T-cell (primary cell): Measurements from ENCODE around the gene SPINK13. TPM values are rescaled to one million over a fixed set of nuclear protein-coding genes. Genes with fewer than 3 reads are reported as not detected.

Source experiments
- ATAC-seq, 4 experiments: fragments of 200-7000 bp in 3 of 4; fragments of 150-1000 bp in 1 of 4; cut with Tn5 transposase; replicated peaks in 1 of 4; 1 replicate in 3 of 4; 2 replicates in 1 of 4; pipeline ENCODE4 v1.10.0; 2021; ENCODE audit warnings: moderate library complexity in 3 of 4, mild to moderate bottlenecking in 2 of 4, moderate number of reproducible peaks in 1 of 4
- CTCF ChIA-PET, 2 donors: fragments of 300-600 bp; sonication (Branson Sonifier 250); formaldehyde crosslinking; loops; one replicate each; lab custom pipeline; 2022; ENCODE audit warnings: antibody characterized with exemption in 2 of 2; lab: Charles Lee
- POLR2A ChIA-PET, 2 donors: fragments of 300-600 bp; sonication (Branson Sonifier 250); formaldehyde crosslinking; loops; one replicate each; lab custom pipeline; 2022; ENCODE audit warnings: antibody characterized with exemption in 2 of 2; lab: Charles Lee
- DNase-seq, 35 experiments: peaks; one replicate each; pipeline versions ENCODE4 v3.0.0 to v3.0.0-alpha.2; 2013 to 2023
- H3K27ac ChIP-seq: one replicate; pipeline ENCODE4 v1.5.1; 2013; ENCODE audit warnings: low read length
- H3K27me3 ChIP-seq, 2 experiments: replicated peaks in 1 of 2; 1 replicate in 1 of 2; 2 replicates in 1 of 2; pipeline versions ENCODE4 v1.6.1 to v1.7.0; 2013; ENCODE audit warnings: low read length in 1 of 2, mixed read lengths in 1 of 2; ENCODE audit not compliant: control insufficient read depth in 2 of 2, insufficient read depth in 2 of 2; ENCODE audit errors: extremely low read depth in 1 of 2
- H3K36me3 ChIP-seq, 2 donors: 1 replicate in 1 of 2; 2 replicates in 1 of 2; pipeline versions ENCODE4 v1.6.1 to v1.7.0; 2013; ENCODE audit warnings: low read length in 1 of 2; ENCODE audit not compliant: control insufficient read depth in 2 of 2, insufficient read depth in 1 of 2; ENCODE audit errors: extremely low read depth in 1 of 2
- H3K4me1 ChIP-seq, 2 experiments: 1 replicate in 1 of 2; 2 replicates in 1 of 2; pipeline versions ENCODE4 v1.6.1 to v1.7.0; 2013; ENCODE audit warnings: low read length in 2 of 2, mixed read lengths in 1 of 2; ENCODE audit not compliant: insufficient read depth in 2 of 2, control insufficient read depth in 1 of 2; ENCODE audit errors: extremely low read depth in 1 of 2
- H3K4me3 ChIP-seq, 2 donors: 1 replicate in 1 of 2; 2 replicates in 1 of 2; pipeline versions ENCODE4 v1.5.1 to v1.7.0; 2013; ENCODE audit warnings: mild to moderate bottlenecking in 2 of 2, low read length in 1 of 2, moderate library complexity in 1 of 2; ENCODE audit not compliant: control insufficient read depth in 1 of 2; ENCODE audit errors: extremely low read depth in 1 of 2
- H3K9me3 ChIP-seq: 2 replicates; pipeline ENCODE4 v1.7.0; 2013
- H3K27ac Mint-ChIP-seq, 2 donors: one replicate each; pipeline ENCODE4 v1.8.0; 2020 to 2021; ENCODE audit warnings: mild to moderate bottlenecking in 2 of 2, mixed read lengths in 2 of 2
- H3K27me3 Mint-ChIP-seq, 2 donors: one replicate each; pipeline ENCODE4 v1.8.0; 2021 to 2022; ENCODE audit warnings: mixed read lengths in 2 of 2
- H3K36me3 Mint-ChIP-seq: one replicate; pipeline ENCODE4 v1.8.0; 2021; ENCODE audit warnings: mixed read lengths
- H3K4me1 Mint-ChIP-seq, 3 donors: one replicate each; pipeline ENCODE4 v1.8.0; 2020 to 2022; ENCODE audit warnings: mixed read lengths in 3 of 3, mild to moderate bottlenecking in 1 of 3
- H3K4me3 Mint-ChIP-seq, 3 donors: one replicate each; pipeline ENCODE4 v1.8.0; 2020 to 2022; ENCODE audit warnings: mild to moderate bottlenecking in 3 of 3, mixed read lengths in 3 of 3, moderate library complexity in 3 of 3
- H3K9me3 Mint-ChIP-seq, 3 donors: one replicate each; pipeline ENCODE4 v1.8.0; 2020 to 2022; ENCODE audit warnings: mixed read lengths in 3 of 3
- WGBS: methylation state at CpG from one replicate; pipeline ENCODE4 v1.1.5; 2013; ENCODE audit warnings: missing lambda C conversion rate; ENCODE audit not compliant: insufficient coverage; 5-methylcytosine and 5-hydroxymethylcytosine counted together
- total RNA-seq, 35 experiments: library from RNA in 6 of 35; stranded (reverse) in 6 of 35; fragments of 120-200 nt in 1 of 35; gene quantifications; one replicate each; pipeline versions ENCODE4 v1.2.1 to v1.2.4 and lab custom pipeline; 2013 to 2026

The SPINK13 gene
- total RNA-seq, 5 donors from 2014 or later (not counting 1 experiment from before 2014, with no cell fraction given) = not detected

GRCh38 chr5:148237785-148238417 is 30.7 kb upstream of the SPINK13 start:
- ChIA-PET POLR2A (no interaction called here), CTCF (no interaction called here)
- Histone ChIP-seq H3K27ac (no peak overlapping the region), H3K9me3 (no peaks in the 10 kb centered on the region), H3K36me3 (no peaks in the 10 kb centered on the region), H3K27me3 (no peaks in the 10 kb centered on the region), H3K4me3 (no peak overlapping the region), H3K4me1 (no peaks in the 10 kb centered on the region)
- no peaks in the 10 kb centered on the region for H3K36me3 Mint-ChIP-seq
- DNase-seq (no peak), ATAC-seq (no peak)
- H3K27me3 Mint-ChIP-seq = peaks cover 0 to 2% of the 10 kb centered on the region in 2 donors
- H3K9me3 Mint-ChIP-seq = peaks cover 0 to 2% (median 0%) of the 10 kb centered on the region in 3 donors
- WGBS = no CpG with 5 or more reads among the region's 4 CpGs
- H3K4me1 Mint-ChIP-seq = no peaks in the 10 kb centered on the region
- no peak overlapping the region for H3K4me3 Mint-ChIP-seq
- H3K27ac Mint-ChIP-seq = no peak overlapping the region

- Mint-ChIP-seq H3K27ac (no peak within 1 kb of the TSS), H3K36me3 (no peaks in the 10 kb centered on the region), H3K27me3 (peaks cover 0 to 2% of the 10 kb centered on the region in 2 donors), H3K4me1 (no peaks in the 10 kb centered on the region), H3K9me3 (peaks cover 0 to 2% (median 0%) of the 10 kb centered on the region in 3 donors), H3K4me3 (no peak within 1 kb of the TSS)
- no CpG with 5 or more reads among the region's 2 CpGs for WGBS
- H3K4me1 ChIP-seq = no peaks in the 10 kb centered on the region
- POLR2A ChIA-PET = no interaction called here
- H3K9me3 ChIP-seq = no peaks in the 10 kb centered on the region
- H3K27ac ChIP-seq = no peak within 1 kb of the TSS
- ATAC-seq = no peak
- H3K4me3 ChIP-seq = no peak within 1 kb of the TSS
- no peak for DNase-seq
- H3K36me3 ChIP-seq = no peaks in the 10 kb centered on the region
- CTCF ChIA-PET = no interaction called here
- H3K27me3 ChIP-seq = no peaks in the 10 kb centered on the region
These were observed 30.2 kb upstream of the SPINK13 start, which contains the start of gene MARCOL for GRCh38 chr5:148238418-148238794. Gene MARCOL, plus strand, starts transcription at chr5:148238525. Its CDS starts 73 bp downstream, at chr5:148238598.

GRCh38 chr5:148248894-148249293 is 19.7 kb upstream of the SPINK13 start:
- CTCF ChIA-PET = no interaction called here
- no peak overlapping the region for H3K27ac Mint-ChIP-seq
- Histone ChIP-seq H3K4me3 (no peak overlapping the region), H3K4me1 (no peaks in the 10 kb centered on the region), H3K36me3 (no peaks in the 10 kb centered on the region), H3K9me3 (no peaks in the 10 kb centered on the region), H3K27me3 (peaks cover 0 to 4% of the 10 kb centered on the region in 2 experiments), H3K27ac (no peak overlapping the region)
- H3K36me3 Mint-ChIP-seq = no peaks in the 10 kb centered on the region
- no CpG with 5 or more reads among the region's 2 CpGs for WGBS
- no peaks in the 10 kb centered on the region for H3K4me1 Mint-ChIP-seq
- POLR2A ChIA-PET = no interaction called here
- H3K9me3 Mint-ChIP-seq = peaks cover 0 to 8% (median 0%) of the 10 kb centered on the region in 3 donors
- ATAC-seq (no peak), DNase-seq (no peak)
- no peak overlapping the region for H3K4me3 Mint-ChIP-seq
- H3K27me3 Mint-ChIP-seq = peaks cover 0 to 5% of the 10 kb centered on the region in 2 donors

GRCh38 chr5:148255456-148255855 is 13.1 kb upstream of the SPINK13 start:
- Histone ChIP-seq H3K4me3 (no peak overlapping the region), H3K9me3 (peaks cover 2% of the 10 kb centered on the region), H3K36me3 (no peaks in the 10 kb centered on the region), H3K27me3 (no peaks in the 10 kb centered on the region), H3K27ac (no peak overlapping the region), H3K4me1 (no peaks in the 10 kb centered on the region)
- ChIA-PET POLR2A (no interaction called here), CTCF (no interaction called here)
- ATAC-seq (no peak), DNase-seq (no peak)
- Mint-ChIP-seq H3K9me3 (peaks cover 13 to 34% (median 25%) of the 10 kb centered on the region in 3 donors), H3K27me3 (no peaks in the 10 kb centered on the region), H3K36me3 (no peaks in the 10 kb centered on the region), H3K27ac (no peak overlapping the region), H3K4me3 (no peak overlapping the region), H3K4me1 (no peaks in the 10 kb centered on the region)

GRCh38 chr5:148259288-148259687 is 9.3 kb upstream of the SPINK13 start:
- Histone ChIP-seq H3K4me1 (no peaks in the 10 kb centered on the region), H3K4me3 (no peak overlapping the region), H3K27me3 (no peaks in the 10 kb centered on the region), H3K9me3 (peaks cover 2% of the 10 kb centered on the region), H3K27ac (no peak overlapping the region), H3K36me3 (no peaks in the 10 kb centered on the region)
- no peak overlapping the region for H3K4me3 Mint-ChIP-seq
- H3K27me3 Mint-ChIP-seq = no peaks in the 10 kb centered on the region
- H3K4me1 Mint-ChIP-seq = no peaks in the 10 kb centered on the region
- no peaks in the 10 kb centered on the region for H3K36me3 Mint-ChIP-seq
- ChIA-PET POLR2A (interaction anchor here in 1 of 2 donors (0.6 kb wide), 1 partner anchor 1656 kb away, joined by 3 read pairs; no protein-coding TSS in a partner anchor), CTCF (no interaction called here)
- peaks cover 17 to 26% (median 25%) of the 10 kb centered on the region in 3 donors for H3K9me3 Mint-ChIP-seq
- WGBS = 33% methylated on average over 1 of the region's 2 CpGs
- H3K27ac Mint-ChIP-seq = no peak overlapping the region
- no peak for ATAC-seq
- no peak for DNase-seq

- Mint-ChIP-seq H3K36me3 (no peaks in the 10 kb centered on the region), H3K9me3 (peaks cover 17 to 33% (median 25%) of the 10 kb centered on the region in 3 donors), H3K4me3 (no peak overlapping the region), H3K4me1 (no peaks in the 10 kb centered on the region), H3K27ac (no peak overlapping the region), H3K27me3 (no peaks in the 10 kb centered on the region)
- Histone ChIP-seq H3K36me3 (no peaks in the 10 kb centered on the region), H3K27ac (no peak overlapping the region), H3K4me1 (no peaks in the 10 kb centered on the region), H3K4me3 (no peak overlapping the region), H3K27me3 (no peaks in the 10 kb centered on the region), H3K9me3 (peaks cover 2% of the 10 kb centered on the region)
- no peak for DNase-seq
- no peak for ATAC-seq
- POLR2A ChIA-PET = no interaction called here
- CTCF ChIA-PET = no interaction called here
These were observed 7.4 kb upstream of the SPINK13 start for GRCh38 chr5:148261221-148261620.
